Measurements from ENCODE around the gene RECQL5.

GRCh38 chr17:75647921-75648320 lies 19.0 kb downstream of the RECQL5 start:
- TF ChIP-seq CTCF (optimal IDR thresholded peaks at IDR 0.05 in 1 of 3, IDR thresholded peaks at IDR 0.05 in 1 of 3, conservative IDR thresholded peaks at IDR 0.05 in 1 of 3; ENCODE audit: extremely low read depth in 1 of 3, insufficient read depth in 2 of 3, low read length in 3 of 3) (no peak), EZH2 (IDR thresholded peaks at IDR 0.05; ENCODE audit: low read length) (no peak)
